BE2C (cell line): ENCODE data around the gene TBX3.

ENCODE experiments used
- DNase-seq: peaks from one replicate; pipeline ENCODE4 v3.0.0-alpha.2; 2020
- H3K27me3 ChIP-seq: fragments of 250-450 bp; sonication (Bioruptor Pico); 2 replicates; pipeline ENCODE4 v1.5.1; 2020; ENCODE audit warnings: mild to moderate bottlenecking
- H3K36me3 ChIP-seq: fragments of 250-450 bp; sonication (Bioruptor Pico); 2 replicates; pipeline ENCODE4 v1.5.1; 2020; ENCODE audit warnings: mild to moderate bottlenecking
- H3K4me1 ChIP-seq: fragments of 250-450 bp; sonication (Bioruptor Pico); 2 replicates; pipeline ENCODE4 v1.5.1; 2020
- H3K4me3 ChIP-seq: 2 replicates; pipeline ENCODE4 v1.5.1; 2011; ENCODE audit warnings: low read depth, low read length
- H3K9me3 ChIP-seq: fragments of 250-450 bp; sonication (Bioruptor Pico); 2 replicates; pipeline ENCODE4 v1.5.1; 2020
- CTCF ChIP-seq: IDR thresholded peaks from 2 replicates; pipeline ENCODE4 v1.5.1; 2012; ENCODE audit warnings: mild to moderate bottlenecking, low read depth, low read length

Gene TBX3

GRCh38 chr12:114697741-114698565, 14.0 kb upstream of the TBX3 start:
- Histone ChIP-seq H3K36me3 (no peaks in the 10 kb centered on the region), H3K4me3 (no peak overlapping the region), H3K9me3 (no peaks in the 10 kb centered on the region), H3K27me3 (no peaks in the 10 kb centered on the region), H3K4me1 (peaks cover 5% of the 10 kb centered on the region; the same call in 1 of the 2 replicates)
- no peak for TF ChIP-seq CTCF
- no peak for DNase-seq

GRCh38 chr12:114697243-114697716, 13.3 kb upstream of the TBX3 start:
- no peaks in the 10 kb centered on the region for H3K36me3 ChIP-seq
- no peak for TF ChIP-seq CTCF
- no peaks in the 10 kb centered on the region for H3K9me3 ChIP-seq
- H3K4me3 ChIP-seq = no peak overlapping the region
- H3K4me1 ChIP-seq = peaks cover 5% of the 10 kb centered on the region; the same call in 1 of the 2 replicates
- no peaks in the 10 kb centered on the region for H3K27me3 ChIP-seq
- DNase-seq = no peak

GRCh38 chr12:114696443-114697242, 12.7 kb upstream of the TBX3 start:
- H3K27me3 ChIP-seq = no peaks in the 10 kb centered on the region
- TF ChIP-seq CTCF = no peak
- no peak overlapping the region for H3K4me3 ChIP-seq
- no peak for DNase-seq
- H3K4me1 ChIP-seq = peaks cover 5% of the 10 kb centered on the region; the same call in 1 of the 2 replicates
- no peaks in the 10 kb centered on the region for H3K9me3 ChIP-seq
- no peaks in the 10 kb centered on the region for H3K36me3 ChIP-seq

GRCh38 chr12:114695305-114695592, 11.3 kb upstream of the TBX3 start:
- H3K9me3 ChIP-seq = no peaks in the 10 kb centered on the region
- no peak for DNase-seq
- H3K4me3 ChIP-seq = no peak overlapping the region
- peaks cover 11% of the 10 kb centered on the region for H3K4me1 ChIP-seq
- no peaks in the 10 kb centered on the region for H3K36me3 ChIP-seq
- no peak for TF ChIP-seq CTCF
- H3K27me3 ChIP-seq = no peaks in the 10 kb centered on the region

GRCh38 chr12:114694436-114695304, 10.7 kb upstream of the TBX3 start:
- TF ChIP-seq CTCF = no peak
- H3K9me3 ChIP-seq = no peaks in the 10 kb centered on the region
- no peak overlapping the region for H3K4me3 ChIP-seq
- no peak for DNase-seq
- no peaks in the 10 kb centered on the region for H3K27me3 ChIP-seq
- peaks cover 16% of the 10 kb centered on the region for H3K4me1 ChIP-seq
- H3K36me3 ChIP-seq = no peaks in the 10 kb centered on the region
